Measurements from ENCODE around the gene MBOAT1.
"Not testable (repeated sequence)": the region's sequence is repeated elsewhere in the genome, so short reads cannot be mapped to it uniquely, and the experiment has no call there.

The MBOAT1 gene

DNA sequence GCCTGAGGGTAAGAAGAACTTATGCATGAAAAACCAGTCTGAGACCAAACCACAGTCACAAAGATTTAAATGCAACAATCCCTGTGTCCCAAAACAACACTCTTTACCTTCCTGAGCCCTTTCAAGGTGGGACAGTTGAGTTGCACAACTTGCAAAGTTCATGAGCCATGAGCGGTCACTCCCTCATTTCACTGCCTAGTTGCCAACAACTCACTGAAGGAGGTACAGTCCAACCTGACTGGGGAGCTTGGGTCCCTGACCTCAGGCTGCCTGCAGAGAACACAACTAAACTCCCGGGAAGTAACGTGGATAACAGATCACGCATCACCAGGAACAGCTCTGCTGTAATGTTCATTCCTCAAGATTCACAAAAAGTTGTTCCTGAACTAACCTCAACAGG is 69.4 kb downstream of the MBOAT1 start:
- in situ Hi-C loops (cut with MboI; ENCODE audit: low sequenced_read_pairs): no loop called here

DNA sequence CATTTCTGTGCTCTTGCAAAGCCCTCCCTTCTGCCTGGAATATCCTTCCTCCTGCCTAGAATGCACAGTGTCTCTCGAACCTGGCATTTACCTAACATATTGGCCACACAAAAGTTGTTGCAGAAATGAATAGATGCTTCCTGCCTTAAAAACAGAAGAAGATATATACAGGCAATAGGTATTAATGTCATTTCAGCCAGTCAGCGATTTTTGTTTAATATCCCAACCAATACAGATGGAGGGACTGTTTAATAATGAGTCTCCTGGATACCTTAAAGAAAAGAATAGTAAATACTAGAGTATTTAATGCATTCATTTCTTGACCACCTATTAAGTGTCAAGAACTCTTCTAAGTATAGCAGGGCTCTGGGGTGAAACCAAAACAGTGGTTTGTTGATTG is 70.3 kb downstream of the MBOAT1 start:
- in situ Hi-C loops (cut with MboI; ENCODE audit: low sequenced_read_pairs): no loop called here

DNA sequence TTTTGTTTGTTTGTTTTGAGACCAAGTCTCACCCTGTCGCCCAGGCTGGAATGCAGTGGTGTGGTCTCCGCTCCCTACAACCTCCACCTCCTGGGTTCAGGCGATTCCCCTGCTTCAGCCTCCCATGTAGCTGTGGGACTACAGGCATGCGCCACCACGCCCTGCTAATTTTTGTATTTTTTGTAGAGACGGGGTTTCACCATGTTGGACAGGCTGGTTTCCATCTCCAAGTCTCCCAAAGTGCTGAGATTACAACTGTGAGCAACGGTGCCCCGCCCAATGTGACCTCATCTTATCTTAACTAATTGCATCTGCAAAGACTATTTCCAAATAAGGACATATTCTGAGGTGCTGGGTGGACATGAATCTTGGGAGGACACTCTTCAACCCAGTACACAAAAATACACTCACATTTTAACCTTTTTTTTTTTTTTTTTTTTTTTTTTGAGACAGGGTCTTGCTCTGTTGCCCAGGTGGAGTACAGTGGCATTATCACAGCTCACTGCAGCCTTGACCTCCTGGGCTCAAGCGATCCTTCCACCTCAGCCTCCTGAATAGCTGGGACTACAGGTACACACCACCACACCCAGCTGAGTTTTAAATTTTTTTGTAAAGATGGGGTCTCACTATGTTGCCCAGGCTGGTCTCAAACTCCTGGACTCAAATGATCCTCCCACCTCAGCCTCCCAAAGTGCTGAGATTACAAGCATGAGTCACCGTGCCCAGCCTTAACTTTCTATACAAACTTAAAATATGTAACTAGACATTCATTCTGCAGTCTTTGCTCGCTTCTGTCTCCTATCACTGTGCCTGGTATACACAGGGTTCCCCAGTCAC is 72.9 kb downstream of the MBOAT1 start:
- in situ Hi-C loops (cut with MboI; ENCODE audit: low sequenced_read_pairs): not testable (repeated sequence)

DNA sequence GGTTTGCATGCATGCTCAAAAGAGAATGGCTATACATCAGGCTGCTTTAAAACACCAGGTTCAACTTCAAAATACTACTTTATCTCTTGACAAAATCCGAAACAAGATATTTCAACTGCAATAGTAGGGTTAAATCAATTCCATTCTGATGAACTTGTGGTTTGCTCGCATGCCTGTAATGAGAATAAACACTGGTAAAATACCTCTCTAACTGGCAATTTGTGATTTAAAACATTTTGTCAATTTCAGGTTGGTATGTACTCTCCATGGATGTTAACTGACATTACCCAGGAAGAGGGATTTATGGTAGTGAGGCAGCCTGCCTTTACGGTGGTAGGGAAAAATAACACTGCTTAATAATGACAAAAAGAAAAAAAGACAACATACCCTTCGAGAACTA is 74.4 kb downstream of the MBOAT1 start:
- in situ Hi-C loops (cut with MboI; ENCODE audit: low sequenced_read_pairs): no loop called here

DNA sequence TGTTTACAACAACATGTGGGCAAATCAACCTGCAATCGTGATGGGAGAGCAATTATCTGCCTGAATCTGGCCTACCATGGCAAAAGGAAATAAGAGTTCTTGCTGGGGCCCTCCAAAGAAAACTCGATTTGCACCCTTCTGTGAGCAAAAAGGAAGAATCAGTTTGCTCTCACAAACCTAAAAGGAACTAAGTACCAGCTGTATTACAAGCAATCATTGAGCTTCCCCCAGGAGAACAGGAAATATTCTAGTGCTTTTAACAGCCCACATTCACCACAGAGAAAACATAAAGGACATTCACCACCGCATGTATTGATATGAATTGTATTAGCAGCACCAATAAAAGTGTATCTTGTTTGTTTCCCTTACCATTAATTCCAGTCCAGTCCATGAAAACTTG is 75.0 kb downstream of the MBOAT1 start:
- in situ Hi-C loops (cut with MboI; ENCODE audit: low sequenced_read_pairs): no loop called here

DNA sequence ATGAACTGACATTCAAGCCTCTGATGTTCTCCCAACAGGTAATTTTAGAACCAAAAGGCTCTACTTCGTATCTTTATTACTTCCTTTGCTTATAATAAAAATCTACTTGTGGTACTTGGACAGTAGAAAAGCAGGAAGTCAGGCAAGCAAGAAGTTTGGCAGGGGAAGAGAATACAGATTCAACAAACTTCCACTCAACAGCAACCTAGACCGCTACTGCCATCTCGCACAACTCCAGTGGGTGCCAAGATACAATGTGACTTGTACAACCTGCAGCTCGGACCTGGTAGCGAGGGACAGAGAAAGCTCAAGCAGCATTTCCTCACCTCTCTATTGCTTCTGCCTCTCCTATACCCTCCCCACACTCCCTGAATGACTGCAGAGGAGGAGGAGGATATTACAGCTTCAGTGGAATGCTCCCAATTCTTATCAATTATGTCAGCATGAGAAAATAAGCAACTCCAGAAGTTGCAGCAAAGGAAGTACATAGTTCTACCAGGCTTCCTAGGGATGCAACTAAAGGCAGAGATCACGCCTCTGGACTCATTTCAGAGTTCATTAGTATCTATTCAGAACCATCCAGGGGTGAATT is 76.5 kb downstream of the MBOAT1 start:
- in situ Hi-C loops (cut with MboI; ENCODE audit: low sequenced_read_pairs): no loop called here

DNA sequence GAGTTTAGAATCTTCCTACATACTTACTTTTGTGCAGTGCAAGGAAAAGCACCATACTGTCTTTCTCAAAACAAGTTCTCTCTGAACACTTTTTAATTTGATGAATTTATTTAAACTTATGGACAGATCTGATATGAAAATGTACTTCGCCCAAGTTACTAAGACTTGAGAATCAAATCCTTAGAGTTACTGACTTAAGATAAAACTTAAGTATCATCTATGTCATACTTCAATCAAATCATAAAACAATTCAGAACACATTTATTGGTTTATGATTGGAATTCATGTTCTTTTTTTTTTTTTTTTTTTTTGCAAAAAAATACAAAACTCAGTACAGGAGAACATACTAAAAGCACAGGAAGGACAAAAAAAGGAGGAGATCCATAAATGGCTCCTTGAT is 77.7 kb downstream of the MBOAT1 start:
- in situ Hi-C loops (cut with MboI; ENCODE audit: low sequenced_read_pairs): no loop called here

DNA sequence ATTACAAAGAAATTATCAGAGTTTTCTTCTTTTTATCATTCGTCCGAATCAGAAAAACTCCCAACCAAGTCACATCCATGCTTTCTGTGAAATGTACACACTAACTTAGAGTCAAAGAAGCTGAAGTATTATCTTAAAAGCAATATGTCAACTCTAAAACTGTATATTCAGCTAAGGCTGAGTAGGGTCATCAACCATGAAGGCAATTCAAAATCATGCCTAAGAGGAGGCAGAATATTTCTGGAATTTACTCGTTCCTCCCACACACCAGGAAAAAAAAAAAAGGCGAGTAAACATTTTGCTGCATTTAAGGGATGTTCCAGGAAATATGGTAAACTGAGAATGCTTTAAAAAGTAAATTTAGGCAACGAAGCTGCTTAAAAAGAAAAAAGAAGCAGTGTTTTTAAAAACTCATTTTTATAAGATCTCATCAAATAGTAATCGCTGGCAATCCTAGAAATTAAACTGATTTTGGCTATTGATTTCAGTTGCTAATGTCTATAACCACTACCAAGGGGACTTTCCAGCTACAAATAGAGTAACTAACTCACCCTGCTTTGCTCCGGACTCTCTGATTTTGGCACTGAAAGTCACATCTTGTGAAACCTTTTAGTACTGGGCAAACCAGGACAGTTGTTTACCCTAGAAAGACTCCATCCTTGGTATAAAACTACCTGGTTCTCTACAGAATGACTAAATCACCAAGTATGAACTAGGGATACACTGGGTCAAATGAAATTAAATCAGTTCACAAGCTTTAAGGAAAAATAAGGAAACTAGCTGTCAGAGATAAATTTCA is 82.8 kb downstream of the MBOAT1 start:
- in situ Hi-C loops (cut with MboI; ENCODE audit: low sequenced_read_pairs): no loop called here

DNA sequence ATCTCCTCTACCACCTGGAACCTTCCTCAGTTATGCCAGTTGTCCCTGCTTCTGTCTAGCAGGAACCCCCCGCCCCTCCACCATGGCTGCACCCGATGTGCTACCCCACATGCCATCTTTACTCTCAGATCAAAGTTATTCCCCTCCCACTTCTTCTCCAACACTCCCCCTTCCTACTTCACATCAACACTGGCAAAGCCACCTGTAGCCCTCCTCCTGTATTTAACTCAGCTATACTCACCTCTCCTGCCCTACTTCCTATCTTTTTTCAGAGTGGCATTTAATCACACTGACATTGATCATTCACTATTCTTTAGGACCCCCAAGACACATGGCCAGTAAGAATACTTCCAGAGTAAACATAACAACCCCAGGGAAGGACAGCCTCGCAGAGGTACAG is 84.3 kb downstream of the MBOAT1 start:
- in situ Hi-C loops (cut with MboI; ENCODE audit: low sequenced_read_pairs): no loop called here

DNA sequence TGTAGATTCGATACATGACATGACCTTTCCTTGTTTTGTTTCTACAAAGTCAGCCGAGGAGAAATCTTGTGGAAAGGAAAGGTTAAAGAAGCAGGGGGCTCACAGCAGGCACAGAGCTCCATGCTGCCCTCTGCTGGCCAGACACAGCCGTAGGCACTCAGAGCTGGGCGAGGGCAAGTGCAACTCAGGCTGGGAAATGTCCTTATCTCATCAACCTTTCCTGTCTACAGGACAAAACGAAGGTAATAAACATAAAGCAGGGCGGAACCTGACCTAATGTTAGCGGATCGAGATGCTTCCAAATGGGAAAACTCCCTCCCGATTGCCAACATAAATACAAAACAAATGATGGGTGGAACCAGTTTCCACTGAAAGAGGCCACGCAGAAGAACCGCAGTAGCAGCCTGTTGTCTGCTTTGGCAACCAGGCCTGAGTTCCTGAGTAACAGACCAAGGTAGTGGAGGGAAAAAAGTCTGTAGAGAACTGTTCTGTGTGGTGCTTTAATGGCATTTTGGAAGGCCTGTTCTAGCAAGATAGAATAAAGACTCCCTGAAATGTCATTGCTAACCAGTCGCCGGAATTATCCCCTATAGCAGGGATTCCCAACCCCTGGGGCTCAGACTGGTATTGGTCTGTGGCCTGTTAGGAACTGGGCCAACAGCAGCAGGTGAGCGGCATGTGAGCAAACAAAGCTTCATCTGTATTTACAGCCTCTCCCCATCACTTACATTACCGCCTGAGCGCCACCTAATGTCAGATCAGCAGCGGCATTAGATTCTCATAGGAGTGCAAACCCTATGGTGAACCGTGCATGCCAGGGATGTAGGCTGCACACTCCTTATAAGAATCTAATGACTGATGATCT is 85.2 kb downstream of the MBOAT1 start:
- in situ Hi-C loops (cut with MboI; ENCODE audit: low sequenced_read_pairs): no loop called here

DNA sequence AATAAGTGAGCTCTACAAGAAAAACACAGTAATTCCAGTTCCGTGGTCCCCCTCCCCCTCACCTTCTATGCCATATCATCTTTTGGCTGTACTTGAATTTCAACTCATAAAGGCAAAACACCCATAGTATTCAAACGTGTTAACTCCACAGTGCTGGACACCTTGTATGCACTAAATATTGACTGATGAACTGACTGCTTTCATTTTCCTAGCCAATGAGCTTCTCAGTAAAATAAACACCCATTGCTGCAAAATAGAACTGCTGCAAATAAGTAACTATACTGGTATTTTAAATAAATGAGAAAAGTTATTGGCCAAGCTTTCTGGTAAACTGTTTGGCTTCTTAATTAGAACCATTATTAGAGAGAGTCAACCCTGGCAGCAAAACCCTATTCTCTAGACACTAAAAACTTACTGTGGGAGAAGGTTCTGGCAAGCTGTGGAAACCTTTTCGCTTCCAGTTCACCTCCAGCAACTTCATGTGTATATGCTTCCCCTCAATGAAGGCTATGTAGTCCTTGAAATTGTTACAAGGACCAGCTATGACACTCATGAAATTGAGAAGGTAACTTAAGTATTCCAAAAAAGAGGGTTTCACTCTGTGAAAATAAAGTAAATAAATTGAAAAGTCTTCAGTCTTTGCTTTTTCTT is 86.0 kb downstream of the MBOAT1 start:
- in situ Hi-C loops (cut with MboI; ENCODE audit: low sequenced_read_pairs): no loop called here

DNA sequence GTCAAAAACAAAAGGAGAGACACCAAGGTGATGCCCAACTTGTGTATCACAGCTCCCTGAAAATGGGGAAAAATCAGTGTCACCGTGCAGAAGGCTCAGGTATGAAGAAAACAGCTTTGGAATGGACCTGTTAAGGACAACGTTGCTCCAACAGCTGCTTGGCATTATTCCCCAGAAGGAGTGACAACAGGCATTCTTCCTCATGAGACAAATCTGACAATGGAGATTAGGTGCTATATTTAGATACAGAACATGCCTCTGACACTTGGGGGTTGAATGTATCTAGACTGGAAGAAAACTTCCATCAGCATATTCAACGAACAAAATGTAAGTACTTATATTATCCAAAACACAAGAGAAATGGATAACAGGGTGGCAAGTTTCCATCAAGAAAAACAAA is 87.7 kb downstream of the MBOAT1 start:
- in situ Hi-C loops (cut with MboI; ENCODE audit: low sequenced_read_pairs): no loop called here

DNA sequence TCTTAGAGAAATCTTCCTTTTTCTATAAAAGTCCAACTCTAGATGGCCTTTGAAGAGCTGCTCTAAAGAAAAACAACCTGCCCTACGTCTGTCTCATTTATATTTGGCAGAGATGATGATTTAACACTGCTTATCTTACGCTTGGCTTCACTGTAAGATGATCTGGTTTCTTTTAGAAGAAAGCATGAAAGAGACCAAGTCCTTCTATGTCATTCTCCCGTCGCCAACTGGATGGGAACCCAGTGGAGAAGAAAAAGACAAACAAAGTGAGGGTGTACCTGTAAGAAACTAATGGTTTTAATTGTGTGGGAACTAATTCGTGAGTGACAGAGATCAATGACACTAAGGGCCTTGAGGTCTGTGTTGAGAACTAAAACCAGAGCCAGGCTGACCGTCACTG is 92.8 kb downstream of the MBOAT1 start:
- in situ Hi-C loops (cut with MboI; ENCODE audit: low sequenced_read_pairs): no loop called here

DNA sequence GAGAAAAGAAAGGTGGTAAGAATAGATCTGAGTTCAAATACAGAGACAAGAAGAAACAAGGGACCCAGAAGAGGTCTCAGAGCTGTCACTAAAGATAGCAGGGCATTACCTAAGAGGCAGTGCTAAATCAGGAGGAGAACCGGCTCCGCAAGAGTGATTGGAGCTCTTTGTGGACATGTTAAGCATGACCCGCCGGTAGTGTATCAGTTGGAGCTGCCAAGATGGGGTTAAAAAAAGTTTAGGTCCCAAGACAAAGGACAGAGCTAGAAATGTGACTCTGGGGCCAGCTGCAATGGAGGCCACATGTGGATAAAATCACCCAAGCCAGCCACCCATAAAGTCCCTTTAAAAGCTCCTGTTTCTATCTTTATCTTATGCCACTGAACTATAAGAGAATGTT is 93.4 kb downstream of the MBOAT1 start:
- in situ Hi-C loops (cut with MboI; ENCODE audit: low sequenced_read_pairs): no loop called here

DNA sequence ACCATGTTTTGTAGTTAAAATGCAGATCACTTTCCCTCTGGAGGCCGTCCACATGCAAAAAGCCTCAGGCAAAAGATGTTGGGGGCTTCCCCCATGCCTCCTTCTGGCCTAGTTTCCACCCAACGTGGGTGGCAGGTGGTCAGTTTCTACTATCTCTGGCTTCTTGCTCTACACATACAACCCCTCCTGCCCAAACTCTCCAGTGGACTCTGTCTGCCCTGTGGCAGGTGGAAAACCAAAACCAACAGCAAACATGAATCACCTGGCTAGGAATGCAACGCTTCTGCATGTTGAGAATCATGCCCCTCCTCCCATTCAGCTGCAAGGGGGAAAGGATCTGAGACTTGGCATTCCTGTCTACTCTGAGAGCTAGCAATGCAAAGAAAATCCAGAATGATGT is 94.8 kb downstream of the MBOAT1 start:
- in situ Hi-C loops (cut with MboI; ENCODE audit: low sequenced_read_pairs): no loop called here

DNA sequence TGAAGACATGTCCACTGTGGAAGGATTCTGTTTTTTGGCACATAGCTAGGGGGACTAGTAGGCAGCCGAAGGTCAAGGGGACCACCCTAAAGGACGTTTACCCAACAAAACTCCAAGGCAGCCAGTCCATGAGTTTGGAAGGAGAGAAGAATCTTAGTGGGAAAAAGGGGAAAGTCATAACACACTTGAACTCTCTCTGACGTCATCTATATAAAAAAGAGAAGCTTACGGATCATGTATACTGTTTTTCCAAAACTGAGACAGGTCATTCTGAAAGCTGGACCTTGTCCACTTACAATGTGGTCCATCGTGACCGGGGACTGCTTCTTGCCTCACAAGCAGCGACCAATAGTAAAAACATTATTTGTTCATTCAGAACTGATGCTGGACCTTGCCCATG is 95.5 kb downstream of the MBOAT1 start:
- in situ Hi-C loops (cut with MboI; ENCODE audit: low sequenced_read_pairs): no loop called here

DNA sequence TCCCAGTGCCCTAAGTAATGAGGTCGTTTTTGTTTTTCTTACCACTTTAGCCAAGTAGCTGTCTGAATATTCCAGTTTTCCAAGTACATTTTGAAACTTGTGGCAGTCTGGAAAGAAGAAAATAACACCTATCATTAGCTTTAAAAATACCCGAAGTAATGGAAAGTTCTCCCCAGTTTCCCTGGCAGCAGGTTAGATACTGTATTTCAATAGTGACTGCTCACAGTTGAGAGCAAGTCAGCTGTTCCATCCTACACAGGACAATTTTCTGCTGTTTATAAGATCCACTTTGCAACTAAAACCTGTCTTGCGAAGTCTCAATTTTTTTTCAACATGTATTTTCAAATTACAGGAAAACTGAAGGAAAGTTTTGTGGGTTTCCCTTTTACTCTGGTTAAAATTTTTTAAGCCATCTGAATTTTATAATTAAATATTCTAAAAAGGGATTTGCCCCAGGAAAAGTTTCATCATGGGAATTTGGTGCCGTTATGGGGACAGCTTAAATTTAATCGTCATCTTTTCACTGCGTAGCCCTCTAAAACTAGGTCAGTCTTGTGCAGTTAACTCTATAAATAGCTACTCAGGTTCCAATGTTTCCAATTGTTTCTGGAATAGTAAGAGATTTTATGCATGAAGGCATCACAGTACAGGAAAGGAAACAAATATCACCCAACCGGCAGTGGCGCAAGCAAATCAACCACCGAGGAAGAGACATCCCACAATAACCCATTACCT is 96.9 kb downstream of the MBOAT1 start:
- in situ Hi-C loops (cut with MboI; ENCODE audit: low sequenced_read_pairs): no loop called here

DNA sequence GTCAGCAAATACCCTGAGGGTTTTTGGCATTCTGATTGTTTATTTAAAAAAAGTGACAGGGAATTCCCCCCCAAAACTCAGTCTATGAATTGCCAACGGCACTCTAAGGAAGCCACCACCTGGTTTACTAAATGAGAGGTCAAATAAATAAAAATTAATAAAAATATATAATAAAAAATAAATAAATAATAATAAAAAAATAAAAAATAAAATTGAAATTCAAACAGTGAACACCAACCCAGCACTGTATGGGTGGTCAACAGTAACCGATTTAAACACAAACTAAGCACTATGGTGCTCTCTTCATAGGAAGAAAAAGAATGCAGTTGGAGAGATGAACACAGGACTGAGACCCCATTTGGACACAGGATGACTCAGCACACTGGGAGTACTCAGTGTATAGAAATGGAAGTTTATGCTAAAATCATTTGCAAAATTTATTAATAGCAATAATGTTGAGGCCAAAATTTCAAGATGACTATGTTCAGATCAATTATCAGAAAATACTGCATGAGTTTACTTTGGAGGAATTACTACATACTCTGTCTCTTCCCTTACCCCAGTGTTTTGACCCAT is 98.5 kb downstream of the MBOAT1 start:
- in situ Hi-C loops (cut with MboI; ENCODE audit: low sequenced_read_pairs): no loop called here

DNA sequence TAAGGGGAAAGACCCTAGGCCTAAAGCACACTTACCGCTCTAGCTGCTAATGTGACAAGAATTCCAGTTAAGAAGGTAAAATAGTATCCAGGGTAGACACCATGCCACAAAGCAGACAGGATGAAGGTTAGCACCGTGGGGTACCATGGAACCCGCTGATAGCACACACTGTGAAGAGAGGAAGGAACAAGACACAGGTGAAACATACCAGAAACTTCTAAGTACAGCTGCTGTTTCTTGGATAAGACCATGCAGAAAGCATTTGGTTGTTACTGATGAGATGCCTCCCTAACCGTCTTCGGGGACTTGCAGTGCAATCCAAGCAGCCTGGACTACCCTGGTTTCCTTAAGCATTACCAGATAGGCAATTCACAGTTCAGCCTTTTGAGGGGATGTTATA is 99.4 kb downstream of the MBOAT1 start:
- in situ Hi-C loops (cut with MboI; ENCODE audit: low sequenced_read_pairs): no loop called here

All from HL-60/S4 treated with phorbol 12-myristate 13-acetate at 8.2 ng/mL for 4 days and 3 days (cell line).